ENCODE measurements around the gene KPNA4. TPM values are rescaled to one million over a fixed set of nuclear protein-coding genes. Genes with fewer than 3 reads are reported as not detected.
"Not testable (repeated sequence)": the region's sequence is repeated elsewhere in the genome, so short reads cannot be mapped to it uniquely, and the experiment has no call there.

Gene KPNA4
- total RNA-seq = 10 to 100 TPM; 63.1 to 69.4 TPM

DNA sequence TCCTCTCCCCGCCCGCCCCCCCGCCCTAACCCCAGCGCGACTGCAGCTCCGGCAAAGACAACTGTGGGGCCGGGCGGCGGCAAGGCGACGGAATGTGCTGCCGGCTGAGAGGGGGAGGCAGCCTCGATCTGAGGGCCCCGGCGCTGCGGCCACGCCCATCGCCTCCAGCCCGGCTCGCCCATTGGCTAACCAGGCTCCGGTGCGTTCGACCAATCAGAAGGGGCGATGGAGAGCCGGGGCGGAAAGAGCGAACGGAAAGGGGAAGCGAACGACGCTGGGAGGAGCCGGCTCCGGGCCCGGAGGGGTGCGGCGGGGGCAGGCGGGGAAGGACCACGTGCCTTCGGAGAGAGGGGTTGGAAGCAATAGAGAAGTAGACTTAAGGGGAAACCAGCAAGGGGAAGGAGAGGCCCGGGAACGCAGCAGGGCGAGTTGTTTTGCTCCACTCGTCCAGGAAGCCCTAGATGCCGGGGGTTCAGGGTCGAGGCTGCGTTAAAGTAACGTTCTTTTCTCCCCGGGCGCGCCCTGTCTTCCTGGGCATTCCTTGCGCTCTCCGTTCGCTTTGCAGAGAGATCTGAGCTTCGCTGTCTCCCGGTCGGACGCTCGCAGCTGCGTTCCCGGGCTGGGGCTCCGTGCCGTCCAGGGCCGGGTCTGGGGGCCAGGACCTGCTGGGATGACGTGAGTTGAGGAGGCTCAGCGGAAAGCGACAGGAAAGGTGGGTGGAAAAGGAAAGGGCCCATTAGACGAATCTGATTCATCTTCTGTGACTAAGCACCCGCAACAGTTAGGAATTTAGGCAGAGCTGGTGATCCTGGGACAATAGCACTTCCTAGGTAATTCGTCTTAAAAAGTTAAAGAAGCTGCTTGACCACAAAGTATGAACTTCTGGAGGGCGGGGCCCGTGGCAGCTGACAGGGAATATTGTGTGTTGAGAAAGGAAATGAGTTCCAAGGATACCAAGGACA, at the start of gene KPNA4:
Gene KPNA4 (minus strand): TSS at position 130 of the 962 bp plus-strand sequence. CDS start 289 bp downstream, outside the sequence.
- DNase-seq (ENCODE audit: low spot score) = peak; percentile 97
- peak; percentile 96 for ATAC-seq
- H3K9me3 Mint-ChIP-seq = no peaks in the 10 kb centered on the region
- H3K27me3 Mint-ChIP-seq = no peaks in the 10 kb centered on the region
- peaks cover 45 to 48% of the 10 kb centered on the region in 2 donors for H3K4me1 Mint-ChIP-seq (ENCODE audit: low read depth in 2 of 2)
- H3K36me3 Mint-ChIP-seq = peaks cover 4% of the 10 kb centered on the region
- peak within 1 kb of the TSS; percentile 89 to 96 for H3K27ac Mint-ChIP-seq
- peak within 1 kb of the TSS; percentile 96 for H3K4me3 Mint-ChIP-seq

GRCh38 chr3:160613661-160614060, 48.3 kb upstream of the KPNA4 start:
- Mint-ChIP-seq H3K27me3 (peaks cover 22 to 38% of the 10 kb centered on the region in 2 donors), H3K4me3 (no peak overlapping the region), H3K9me3 (no peaks in the 10 kb centered on the region), H3K36me3 (no peaks in the 10 kb centered on the region), H3K4me1 (ENCODE audit: low read depth in 2 of 2) (no peaks in the 10 kb centered on the region), H3K27ac (no peak overlapping the region)
- ATAC-seq = no peak
- DNase-seq (ENCODE audit: low spot score) = no peak

GRCh38 chr3:160612386-160613075, 47.2 kb upstream of the KPNA4 start:
- H3K4me3 Mint-ChIP-seq = no peak overlapping the region
- no peak overlapping the region for H3K27ac Mint-ChIP-seq
- no peaks in the 10 kb centered on the region for H3K36me3 Mint-ChIP-seq
- no peaks in the 10 kb centered on the region for H3K9me3 Mint-ChIP-seq
- no peaks in the 10 kb centered on the region for H3K4me1 Mint-ChIP-seq (ENCODE audit: low read depth in 2 of 2)
- ATAC-seq = peak in 1 of 2 donors; percentile 43
- no peak for DNase-seq (ENCODE audit: low spot score)
- peaks cover 23 to 34% of the 10 kb centered on the region in 2 donors for H3K27me3 Mint-ChIP-seq

DNA sequence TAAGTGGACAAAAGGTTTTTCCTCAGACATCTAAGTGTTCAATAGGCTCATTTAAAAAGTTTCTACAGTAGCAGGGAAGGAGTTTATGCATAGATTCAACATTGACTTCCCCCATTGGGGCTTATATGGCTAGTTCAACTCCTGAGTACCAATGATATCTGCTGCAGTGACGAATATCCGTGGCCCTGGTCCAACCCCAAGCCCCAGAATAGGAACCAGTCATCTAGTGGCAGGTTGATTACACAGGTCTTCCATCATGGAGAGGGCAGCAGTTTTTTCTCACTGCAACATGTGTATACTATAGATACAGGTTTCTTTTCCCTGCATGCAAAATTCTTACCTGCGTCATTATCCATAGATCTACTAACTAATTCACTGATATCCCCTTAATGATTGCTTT, 45.8 kb upstream of the KPNA4 start:
- Mint-ChIP-seq H3K27me3 (peaks cover 23 to 34% of the 10 kb centered on the region in 2 donors), H3K36me3 (no peaks in the 10 kb centered on the region), H3K27ac (no peak overlapping the region), H3K4me3 (no peak overlapping the region), H3K4me1 (ENCODE audit: low read depth in 2 of 2) (no peaks in the 10 kb centered on the region), H3K9me3 (no peaks in the 10 kb centered on the region)
- no peak for ATAC-seq
- no peak for DNase-seq (ENCODE audit: low spot score)

GRCh38 chr3:160608870-160609269, 43.5 kb upstream of the KPNA4 start:
- H3K27me3 Mint-ChIP-seq = peaks cover 18 to 26% of the 10 kb centered on the region in 2 donors
- no peaks in the 10 kb centered on the region for H3K36me3 Mint-ChIP-seq
- ATAC-seq = no peak
- H3K4me3 Mint-ChIP-seq = no peak overlapping the region
- H3K9me3 Mint-ChIP-seq = no peaks in the 10 kb centered on the region
- H3K27ac Mint-ChIP-seq = no peak overlapping the region
- H3K4me1 Mint-ChIP-seq (ENCODE audit: low read depth in 2 of 2) = no peaks in the 10 kb centered on the region
- no peak for DNase-seq (ENCODE audit: low spot score)

- Mint-ChIP-seq H3K27ac (no peak overlapping the region), H3K27me3 (peaks cover 12 to 15% of the 10 kb centered on the region in 2 donors), H3K9me3 (no peaks in the 10 kb centered on the region), H3K4me3 (no peak overlapping the region), H3K36me3 (no peaks in the 10 kb centered on the region), H3K4me1 (ENCODE audit: low read depth in 2 of 2) (no peaks in the 10 kb centered on the region)
- no peak for DNase-seq (ENCODE audit: low spot score)
- ATAC-seq = no peak
These were observed 42.5 kb upstream of the KPNA4 start for GRCh38 chr3:160607826-160608225.

- Mint-ChIP-seq H3K36me3 (no peaks in the 10 kb centered on the region), H3K4me3 (no peak overlapping the region), H3K27ac (no peak overlapping the region), H3K9me3 (no peaks in the 10 kb centered on the region), H3K4me1 (ENCODE audit: low read depth in 2 of 2) (no peaks in the 10 kb centered on the region), H3K27me3 (peaks cover 15 to 18% of the 10 kb centered on the region in 2 donors)
- DNase-seq (ENCODE audit: low spot score) = no peak
- ATAC-seq = no peak
These were observed 39.9 kb upstream of the KPNA4 start for GRCh38 chr3:160605315-160605714.

GRCh38 chr3:160603845-160604244, 38.5 kb upstream of the KPNA4 start:
- ATAC-seq; H3K36me3 Mint-ChIP-seq; H3K27ac Mint-ChIP-seq; H3K9me3 Mint-ChIP-seq; H3K4me1 Mint-ChIP-seq (ENCODE audit: low read depth in 2 of 2); DNase-seq (ENCODE audit: low spot score); H3K4me3 Mint-ChIP-seq: not testable (repeated sequence)
- peaks cover 14 to 16% of the 10 kb centered on the region in 2 donors for H3K27me3 Mint-ChIP-seq

DNA sequence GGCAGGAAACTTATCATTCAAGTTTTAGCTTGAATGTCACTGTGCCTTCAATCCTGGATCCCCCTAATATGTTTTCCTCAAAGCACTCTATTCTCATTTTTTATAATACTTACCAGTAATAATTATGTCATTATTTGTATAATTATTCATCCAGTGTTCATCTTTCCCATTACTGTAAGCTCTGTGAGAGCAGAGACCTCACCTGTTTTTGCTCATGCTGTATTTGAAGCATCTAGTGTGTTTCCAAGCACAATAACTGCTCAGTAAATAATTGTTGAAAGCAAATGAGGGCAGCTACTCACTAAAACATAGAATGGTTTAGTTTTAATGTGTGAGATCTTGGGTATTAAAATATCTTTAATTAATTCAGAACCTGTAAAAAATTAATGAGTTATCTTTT, 36.9 kb upstream of the KPNA4 start:
- H3K36me3 Mint-ChIP-seq = no peaks in the 10 kb centered on the region
- no peak overlapping the region for H3K4me3 Mint-ChIP-seq
- DNase-seq (ENCODE audit: low spot score) (no peak), ATAC-seq (no peak)
- no peaks in the 10 kb centered on the region for H3K4me1 Mint-ChIP-seq (ENCODE audit: low read depth in 2 of 2)
- H3K27ac Mint-ChIP-seq = no peak overlapping the region
- no peaks in the 10 kb centered on the region for H3K9me3 Mint-ChIP-seq
- peaks cover 11 to 14% of the 10 kb centered on the region in 2 donors for H3K27me3 Mint-ChIP-seq

GRCh38 chr3:160601288-160601687, 35.9 kb upstream of the KPNA4 start:
- ATAC-seq = no peak
- H3K36me3 Mint-ChIP-seq = no peaks in the 10 kb centered on the region
- peaks cover 13 to 14% of the 10 kb centered on the region in 2 donors for H3K27me3 Mint-ChIP-seq
- H3K9me3 Mint-ChIP-seq = no peaks in the 10 kb centered on the region
- no peak for DNase-seq (ENCODE audit: low spot score)
- no peaks in the 10 kb centered on the region for H3K4me1 Mint-ChIP-seq (ENCODE audit: low read depth in 2 of 2)
- no peak overlapping the region for H3K27ac Mint-ChIP-seq
- no peak overlapping the region for H3K4me3 Mint-ChIP-seq

DNA sequence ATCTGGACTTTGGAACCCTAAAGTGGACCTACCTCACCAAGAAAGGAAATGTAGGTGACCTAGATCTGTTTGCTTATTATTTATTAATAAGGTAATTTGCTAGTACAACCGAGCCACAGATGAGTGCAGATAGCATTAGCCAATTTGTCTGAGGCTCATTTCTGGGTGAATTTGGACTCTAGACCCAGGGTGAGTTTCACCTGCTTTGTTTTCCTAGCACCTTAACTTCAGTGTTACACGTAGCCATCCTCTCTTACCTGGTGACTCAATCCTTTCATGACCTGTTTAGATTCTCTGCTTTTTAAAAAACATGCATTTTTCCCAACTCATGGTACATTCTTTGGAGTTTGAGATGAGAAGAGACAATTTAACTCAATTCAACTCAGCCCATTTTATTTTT, 33.5 kb upstream of the KPNA4 start:
- Mint-ChIP-seq H3K27ac (no peak overlapping the region), H3K27me3 (peaks cover 19 to 24% of the 10 kb centered on the region in 2 donors), H3K9me3 (peaks cover 3% of the 10 kb centered on the region), H3K36me3 (no peaks in the 10 kb centered on the region), H3K4me1 (ENCODE audit: low read depth in 2 of 2) (no peaks in the 10 kb centered on the region), H3K4me3 (no peak overlapping the region)
- ATAC-seq = no peak
- no peak for DNase-seq (ENCODE audit: low spot score)

DNA sequence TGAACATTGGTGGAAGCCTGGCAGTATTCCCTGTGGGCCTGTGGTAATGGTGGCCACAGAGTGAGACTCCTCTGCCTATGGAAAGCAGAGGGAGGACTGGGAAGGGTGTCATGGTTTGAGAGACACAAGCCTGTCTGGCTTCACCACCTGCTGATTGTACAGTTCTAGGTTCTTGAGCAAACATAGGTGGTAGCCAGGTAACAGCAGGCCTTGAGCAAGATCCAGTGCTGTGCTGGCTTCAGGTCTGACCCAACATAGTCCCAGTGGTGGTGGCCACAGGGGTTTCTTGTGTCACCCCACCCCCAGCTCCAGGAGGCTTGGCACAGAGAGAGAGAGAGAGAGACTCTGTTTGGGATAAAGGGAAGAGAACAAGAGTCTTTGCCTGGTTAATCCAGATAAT, 22.7 kb upstream of the KPNA4 start:
- no peak overlapping the region for H3K27ac Mint-ChIP-seq
- H3K4me1 Mint-ChIP-seq (ENCODE audit: low read depth in 2 of 2) = no peaks in the 10 kb centered on the region
- ATAC-seq (no peak), DNase-seq (ENCODE audit: low spot score) (no peak)
- no peak overlapping the region for H3K4me3 Mint-ChIP-seq
- peaks cover 48 to 76% of the 10 kb centered on the region in 2 donors for H3K27me3 Mint-ChIP-seq
- peaks cover 3% of the 10 kb centered on the region for H3K9me3 Mint-ChIP-seq
- H3K36me3 Mint-ChIP-seq = peaks cover 11% of the 10 kb centered on the region

DNA sequence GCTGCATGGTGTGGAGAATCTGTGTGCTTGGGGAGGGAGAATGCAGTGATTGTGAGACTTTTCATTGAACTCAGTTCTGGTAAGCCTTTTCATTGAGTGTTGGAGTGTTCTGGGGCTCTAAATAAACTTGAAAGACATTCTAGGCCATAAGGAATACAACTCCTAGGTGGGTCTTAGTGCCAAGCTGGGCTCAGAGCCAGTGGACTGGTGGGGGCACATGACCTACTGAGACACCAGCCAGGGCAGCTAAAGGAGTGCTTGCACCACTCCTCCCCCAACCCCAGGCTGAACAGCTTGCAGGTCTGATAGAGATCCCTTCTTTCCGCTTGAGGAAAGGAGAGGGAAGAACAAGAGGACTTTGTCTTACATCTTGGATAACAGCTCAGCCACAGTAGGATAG, 21.7 kb upstream of the KPNA4 start:
- Mint-ChIP-seq H3K9me3 (peaks cover 3% of the 10 kb centered on the region), H3K4me1 (ENCODE audit: low read depth in 2 of 2) (no peaks in the 10 kb centered on the region), H3K27ac (no peak overlapping the region), H3K27me3 (peaks cover 47 to 85% of the 10 kb centered on the region in 2 donors), H3K36me3 (peaks cover 15% of the 10 kb centered on the region), H3K4me3 (no peak overlapping the region)
- DNase-seq (ENCODE audit: low spot score) (no peak), ATAC-seq (no peak)

GRCh38 chr3:160586679-160587078, 21.3 kb upstream of the KPNA4 start:
- Mint-ChIP-seq H3K9me3 (peaks cover 3% of the 10 kb centered on the region), H3K27ac (no peak overlapping the region)
- no peak for ATAC-seq

More at GRCh38 chr3:160586679-160587078, 21.3 kb upstream of the KPNA4 start:
- no peaks in the 10 kb centered on the region for H3K4me1 Mint-ChIP-seq (ENCODE audit: low read depth in 2 of 2)
- H3K4me3 Mint-ChIP-seq = no peak overlapping the region
- H3K27me3 Mint-ChIP-seq = peaks cover 50 to 90% of the 10 kb centered on the region in 2 donors
- peaks cover 19% of the 10 kb centered on the region for H3K36me3 Mint-ChIP-seq
- no peak for DNase-seq (ENCODE audit: low spot score)
